ENCODE data around the gene KYNU.

Gene KYNU

DNA sequence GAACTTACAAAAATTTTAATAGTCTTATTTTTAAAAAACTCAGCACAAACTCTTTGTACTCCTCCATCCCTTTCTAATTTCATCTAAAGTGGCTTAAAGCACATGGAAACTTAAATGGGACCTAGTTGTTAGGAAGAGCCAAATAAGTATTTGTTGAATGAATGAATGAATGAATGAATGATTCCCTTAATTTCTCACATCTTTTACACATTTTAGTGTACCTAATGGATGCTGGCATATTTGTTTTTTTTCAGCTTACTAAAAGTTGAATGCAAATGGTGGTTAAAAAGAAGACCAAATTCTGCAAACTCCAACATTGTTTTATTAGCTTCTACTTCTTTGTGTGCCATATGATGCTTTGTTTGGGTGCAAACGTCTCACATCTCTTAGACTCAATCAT is 89.6 kb downstream of the KYNU start:
- DNase-seq: no peak

DNA sequence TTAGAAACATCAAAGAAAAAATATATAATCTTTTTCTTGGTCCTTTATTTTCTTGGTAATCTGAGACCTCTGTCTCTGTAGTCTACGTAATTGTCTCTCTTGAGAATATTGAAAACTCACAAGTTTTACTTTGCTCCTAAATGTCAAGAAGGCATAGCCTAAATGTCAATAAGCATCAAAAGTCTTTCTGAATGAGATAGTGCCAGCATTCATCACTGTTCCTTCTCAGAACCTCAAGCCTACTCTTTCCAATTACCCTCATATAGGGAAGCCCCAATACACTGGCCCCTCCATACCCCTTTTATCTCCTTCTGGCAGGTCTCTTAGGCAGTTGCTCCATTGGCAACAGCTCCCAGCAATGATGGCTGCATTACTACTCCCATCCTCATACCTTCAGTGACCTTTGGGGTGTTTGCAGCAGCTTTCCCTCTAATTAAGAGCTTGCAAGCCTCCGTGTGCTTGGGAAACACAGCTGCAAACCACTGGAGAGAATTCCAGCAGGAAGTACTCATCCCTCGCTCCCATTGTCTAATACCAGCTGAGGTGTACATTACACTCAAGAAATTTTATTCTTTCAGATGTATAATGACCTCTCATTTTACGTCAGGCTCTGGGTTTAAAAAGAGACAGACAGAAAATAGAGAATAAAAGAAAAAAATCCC is 95.8 kb downstream of the KYNU start:
- DNase-seq: no peak

- DNase-seq: no peak
These were observed 96.4 kb downstream of the KYNU start for GRCh38 chr2:142973822-142974207.

DNA sequence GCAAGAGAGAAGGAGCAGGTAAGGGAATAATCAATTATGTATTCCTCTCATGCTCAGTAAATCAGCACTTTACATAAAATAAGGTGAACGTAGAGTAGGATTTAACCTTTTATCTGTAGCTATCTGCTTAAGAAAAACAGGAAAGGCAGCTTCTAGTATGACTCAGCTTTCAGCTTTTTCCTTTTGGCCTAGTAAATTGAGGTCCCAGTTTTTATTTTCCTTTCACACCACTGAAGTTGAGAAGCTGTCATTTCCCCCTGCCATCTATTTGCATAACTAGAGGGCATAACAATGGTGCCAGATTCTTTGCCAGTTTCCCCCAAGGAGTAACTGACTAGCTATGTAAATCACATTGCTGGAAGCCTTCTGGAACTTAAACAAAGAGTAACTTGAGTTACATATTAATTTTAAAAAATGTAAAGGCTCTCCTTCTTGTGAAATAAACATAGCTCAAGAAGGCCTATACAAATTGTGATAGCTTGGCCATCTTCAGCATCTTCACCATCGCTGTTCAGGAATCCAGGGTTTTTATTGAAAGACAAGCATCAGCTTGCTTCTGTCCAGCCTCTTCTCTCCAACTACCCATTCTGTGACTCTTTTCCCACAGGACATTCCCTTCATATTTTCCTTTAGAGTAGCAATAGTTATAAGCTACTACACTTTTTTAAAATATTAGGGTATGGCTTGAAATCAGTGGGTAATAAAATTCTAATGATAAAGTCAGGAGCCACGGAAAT is 97.0 kb downstream of the KYNU start:
- no peak for DNase-seq

DNA sequence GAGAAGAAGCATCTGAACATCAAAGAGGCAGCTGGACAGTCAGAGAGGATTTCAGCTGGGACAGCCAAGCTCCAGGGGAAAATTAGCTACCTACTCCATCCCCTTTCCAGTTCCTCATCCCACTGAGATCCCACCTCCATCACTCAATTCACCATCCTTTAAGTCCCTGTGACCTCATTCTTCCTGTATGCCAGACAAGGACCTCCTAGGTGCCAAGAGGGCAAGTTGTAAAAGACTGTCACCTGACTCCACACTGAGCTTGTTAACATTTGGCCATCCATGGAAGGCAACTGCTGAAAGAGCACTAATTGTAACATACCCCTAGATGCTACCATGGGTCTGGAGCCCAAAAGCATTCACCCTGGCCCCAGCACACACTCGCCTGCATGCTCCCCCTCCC is 97.8 kb downstream of the KYNU start:
- DNase-seq: no peak

GRCh38 chr2:142980246-142981068 is 103.0 kb downstream of the KYNU start:
- no peak for DNase-seq

- no peak for DNase-seq
These were observed 103.6 kb downstream of the KYNU start for GRCh38 chr2:142981069-142981378.

DNA sequence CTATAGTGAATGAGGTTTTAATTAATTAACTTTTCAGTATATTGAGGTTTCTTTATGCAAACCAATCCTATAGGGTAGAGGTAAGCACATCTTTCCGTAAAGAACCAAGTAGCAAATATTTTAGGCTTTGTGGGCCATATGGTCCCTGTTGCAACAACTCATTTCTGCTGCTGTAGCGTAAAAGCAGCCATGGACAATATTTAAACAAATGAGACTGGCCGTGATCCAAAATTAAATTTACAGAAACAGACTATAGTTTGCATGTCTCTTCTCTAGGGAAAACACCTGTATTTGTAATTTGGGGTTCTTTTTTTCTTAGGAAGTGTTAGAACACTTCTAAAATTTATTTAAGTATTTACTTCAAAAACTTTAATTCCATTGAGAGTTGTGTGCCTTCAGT is 104.3 kb downstream of the KYNU start:
- DNase-seq: no peak

- no peak for DNase-seq
These were observed 105.7 kb downstream of the KYNU start for GRCh38 chr2:142983174-142983573.

GRCh38 chr2:142984657-142985056 is 107.2 kb downstream of the KYNU start:
- no peak for DNase-seq

DNA sequence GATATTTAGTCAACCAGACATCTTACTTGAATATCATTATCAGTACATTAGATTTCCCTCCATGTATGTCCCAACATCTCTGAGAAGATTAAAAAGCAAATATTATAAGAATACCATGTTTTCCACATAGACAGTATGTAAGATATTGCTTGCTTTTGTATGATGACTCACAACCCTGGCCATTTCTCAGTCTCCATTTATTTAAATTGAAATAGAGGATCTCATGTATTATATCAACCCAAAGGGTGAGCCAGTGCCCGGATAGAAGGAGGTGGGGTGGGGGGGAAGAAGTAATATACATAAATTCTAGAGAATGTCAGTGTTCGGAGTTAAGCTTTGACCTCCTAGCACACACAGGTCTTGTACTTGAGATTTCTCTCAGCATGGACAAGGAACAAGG is 109.6 kb downstream of the KYNU start:
- DNase-seq: no peak

DNA sequence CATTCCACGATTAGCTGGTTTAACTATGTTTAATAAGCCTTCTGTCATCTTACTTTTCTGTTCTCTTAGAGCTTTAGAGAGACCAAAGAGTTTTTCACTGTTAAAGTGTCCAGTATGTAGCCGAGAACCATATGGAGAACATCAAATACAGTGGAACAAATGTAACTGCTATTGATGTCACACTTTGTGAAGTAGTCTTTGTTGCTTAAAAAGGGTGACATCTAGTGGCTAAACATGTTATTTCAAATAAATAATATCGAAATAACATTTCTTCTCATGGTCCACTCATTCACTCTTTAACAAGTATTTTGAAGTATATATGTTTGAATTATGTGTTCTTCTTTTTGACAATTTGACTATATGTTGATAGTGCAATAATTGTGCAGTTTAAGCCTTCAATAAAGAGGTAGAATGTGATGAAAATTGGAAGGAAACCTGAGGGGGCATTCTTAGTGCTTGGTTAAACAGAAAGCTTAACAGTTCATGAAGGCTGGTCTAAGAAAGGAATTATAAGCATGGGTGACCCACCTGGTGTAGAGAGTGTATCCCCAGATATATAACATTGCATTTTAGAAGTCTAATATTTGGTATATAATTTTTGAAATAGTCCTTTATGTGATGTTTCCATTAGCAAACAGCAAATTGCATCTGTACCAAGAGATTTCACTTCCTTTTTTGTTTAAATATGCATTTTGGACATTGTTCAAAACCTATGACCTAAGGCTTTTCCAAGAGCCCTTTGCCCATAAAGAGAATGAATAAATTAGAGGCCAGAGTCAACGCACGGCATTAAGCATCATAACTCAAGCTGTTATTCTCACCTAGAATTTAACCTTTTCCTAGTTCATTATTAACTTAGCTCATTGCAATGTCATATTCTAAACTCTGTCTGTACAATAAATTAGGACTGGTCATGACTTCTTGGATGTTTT is 112.1 kb downstream of the KYNU start:
- no peak for DNase-seq

GRCh38 chr2:142991295-142991694 is 113.8 kb downstream of the KYNU start:
- no peak for DNase-seq

- no peak for DNase-seq
These were observed 115.4 kb downstream of the KYNU start for GRCh38 chr2:142992840-142993239.

DNA sequence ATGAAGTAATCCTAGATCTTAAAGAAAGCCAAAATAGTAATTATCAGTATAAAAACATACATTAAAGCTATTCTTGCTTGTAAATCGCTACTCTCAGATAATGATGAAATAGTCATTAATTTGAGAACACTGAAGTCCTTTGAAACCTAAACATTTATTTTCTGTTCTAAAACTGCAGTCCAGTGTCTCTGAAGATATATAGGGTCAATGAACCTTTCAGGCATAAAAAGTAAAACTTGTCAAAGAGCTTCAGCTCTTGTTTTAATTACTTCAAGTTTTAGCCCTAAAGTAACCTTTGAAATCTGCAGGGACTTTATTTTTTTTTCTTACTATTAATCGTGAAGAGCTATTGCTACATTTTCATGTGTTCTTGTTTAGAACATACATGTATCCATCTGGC is 116.3 kb downstream of the KYNU start:
- DNase-seq: no peak

DNA sequence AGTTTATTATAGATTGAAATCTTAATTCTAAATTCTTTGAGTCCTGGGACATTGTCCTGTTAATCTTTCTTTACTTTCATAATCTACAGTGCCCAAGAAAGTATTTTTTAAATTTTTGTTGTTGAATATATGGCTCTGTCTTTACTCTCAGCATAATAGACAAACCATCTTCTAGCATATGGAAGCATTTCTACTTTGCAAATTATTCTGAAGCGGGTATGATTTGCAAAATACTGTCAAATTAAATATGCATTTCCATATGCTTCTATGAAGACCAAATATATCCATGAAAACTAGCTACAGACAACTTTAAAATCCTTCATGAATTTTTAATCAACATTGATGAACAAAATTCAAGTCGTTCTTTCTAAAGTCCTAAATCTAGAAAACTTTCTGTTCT is 117.2 kb downstream of the KYNU start:
- DNase-seq: no peak

GRCh38 chr2:142997231-142997630 is 119.8 kb downstream of the KYNU start:
- DNase-seq: no peak

- DNase-seq: no peak
These were observed 123.1 kb downstream of the KYNU start for GRCh38 chr2:143000599-143000998.

DNA sequence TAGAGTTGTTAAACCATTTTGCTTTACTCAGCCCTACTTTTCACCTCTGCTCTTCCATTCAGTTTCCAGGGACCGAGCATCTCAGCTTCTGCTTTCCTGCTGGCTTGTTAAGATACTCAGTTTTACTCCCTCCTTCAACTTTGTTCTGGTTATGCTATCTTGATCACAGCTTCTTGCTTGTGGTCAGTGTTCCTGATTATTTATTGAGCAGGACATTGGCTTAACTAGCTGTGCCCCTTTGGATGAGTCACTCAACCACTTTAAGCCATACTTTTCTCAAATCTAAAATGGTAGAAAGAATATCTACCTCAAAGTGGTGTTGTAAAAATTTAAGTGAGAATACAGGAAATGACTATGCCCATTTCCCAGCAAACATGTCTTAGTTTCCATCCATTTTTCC is 124.0 kb downstream of the KYNU start:
- DNase-seq: no peak

DNA sequence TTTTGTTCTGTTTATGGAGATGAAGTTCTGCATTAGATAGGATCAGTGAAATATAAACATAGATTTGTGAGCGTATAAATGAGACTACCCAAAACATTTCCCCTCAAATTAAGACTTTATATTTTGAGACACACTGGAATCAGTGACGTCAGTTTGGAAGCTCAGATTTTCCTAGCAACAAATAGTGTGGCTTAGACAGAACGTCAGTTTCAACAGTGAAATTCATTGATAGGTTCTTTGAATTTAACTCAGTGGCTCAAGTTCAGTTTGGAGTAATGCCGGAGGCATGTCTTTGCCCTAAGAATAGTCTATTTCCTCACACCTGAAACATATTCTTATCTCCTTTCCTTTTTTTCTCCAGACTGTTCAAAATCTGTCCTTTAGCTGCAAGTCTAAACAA is 138.2 kb downstream of the KYNU start:
- no peak for DNase-seq

DNA sequence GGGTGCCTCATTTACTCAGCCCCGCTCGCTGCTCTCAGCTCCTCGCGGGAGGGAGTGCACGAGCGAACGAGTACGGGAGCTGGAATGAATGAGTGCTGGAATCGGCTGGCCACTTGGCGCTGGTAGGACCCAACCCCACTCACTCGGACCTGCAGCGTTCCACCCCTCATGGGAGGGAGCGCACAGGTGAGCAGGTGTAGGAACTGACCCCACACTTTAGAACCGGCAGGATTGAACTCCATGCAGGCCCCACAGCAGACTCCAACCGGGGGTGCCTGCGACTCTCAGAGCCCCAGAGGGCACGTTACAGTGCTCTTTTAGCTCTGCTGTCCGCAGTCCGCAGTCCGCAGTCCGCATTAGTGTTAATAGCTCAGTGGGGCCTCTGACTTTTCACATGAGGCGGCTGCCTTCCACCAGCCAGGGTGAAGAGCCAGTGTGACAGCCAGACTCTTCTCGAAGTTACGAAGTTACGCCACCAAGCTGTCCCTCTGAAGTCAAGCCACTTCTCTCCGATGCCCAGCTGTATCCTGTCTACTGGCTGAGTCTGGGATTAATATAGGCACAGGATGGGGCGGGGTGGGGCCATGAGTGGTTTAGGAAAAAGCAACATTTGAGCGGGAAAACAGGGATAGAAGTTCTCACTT is 149.1 kb downstream of the KYNU start:
- no peak for DNase-seq

DNA sequence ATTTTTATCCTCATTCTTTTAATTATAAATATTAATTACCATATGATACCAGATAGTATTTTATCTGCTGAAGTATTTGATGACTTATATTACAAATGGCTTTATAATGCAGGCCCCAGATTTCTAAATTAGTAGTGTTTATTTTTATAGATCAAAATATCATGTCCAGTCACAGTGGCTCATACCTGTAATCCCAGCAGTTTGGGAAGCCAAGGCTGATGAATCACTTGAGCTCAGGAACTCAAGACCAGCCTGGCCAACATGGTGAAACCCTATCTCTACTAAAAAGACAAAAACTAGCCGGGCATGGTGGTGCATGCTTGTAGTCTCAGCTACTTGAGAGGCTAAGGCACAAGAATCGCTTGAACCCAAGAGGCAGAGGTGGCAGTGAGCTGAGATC is 151.7 kb downstream of the KYNU start:
- DNase-seq: no peak

DNA sequence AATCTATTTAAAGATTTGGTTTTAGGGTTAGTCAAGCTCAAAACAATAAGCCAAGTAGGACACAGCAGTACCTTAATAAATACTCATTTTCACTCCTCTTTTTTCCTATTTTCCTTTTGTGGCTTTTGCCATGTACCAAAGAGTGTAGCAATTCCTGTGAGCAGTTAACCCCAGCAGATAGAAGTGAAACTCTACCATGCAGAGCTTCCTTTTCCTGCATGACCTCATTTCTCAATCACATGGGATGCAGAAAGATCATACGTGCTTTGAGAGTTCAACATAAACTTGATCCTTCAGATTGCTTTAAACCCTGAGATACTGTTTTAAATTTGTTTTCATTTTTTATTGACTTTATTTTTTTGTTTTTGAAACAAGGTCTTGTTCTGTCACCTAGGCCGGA is 152.7 kb downstream of the KYNU start:
- DNase-seq: no peak

Measured in NCI-H226 (cell line).